ENCODE results near the gene LIPC.

GRCh38 chr15:58487724-58488120 is 55.9 kb downstream of the LIPC start:
- no peak for TF ChIP-seq CHD1 (IDR thresholded peaks at IDR 0.05; ENCODE audit: low read depth, low read length)
- TF ChIP-seq MXI1 (IDR thresholded peaks at IDR 0.05; ENCODE audit: borderline replicate concordance, low read depth, low read length) = no peak
- TF ChIP-seq CTCF (conservative IDR thresholded peaks at IDR 0.05; ENCODE audit: low read depth, low read length) = no peak
- TF ChIP-seq RAD21 (IDR thresholded peaks at IDR 0.05; ENCODE audit: low read length) = no peak
- TF ChIP-seq POLR2A (IDR thresholded peaks at IDR 0.05; ENCODE audit: low read depth, low read length) = no peak
- no peak for TF ChIP-seq CEBPB (IDR thresholded peaks at IDR 0.05; ENCODE audit: low read depth, low read length)
- TF ChIP-seq USF2 (IDR thresholded peaks at IDR 0.05; ENCODE audit: low read depth, low read length) = no peak
- TF ChIP-seq ELK1 (IDR thresholded peaks at IDR 0.05; ENCODE audit: borderline replicate concordance, low read depth, low read length) = no peak
- TF ChIP-seq BHLHE40 (IDR thresholded peaks at IDR 0.05; ENCODE audit: low read depth, low read length) = no peak
- TF ChIP-seq RFX5 (IDR thresholded peaks at IDR 0.05; ENCODE audit: low read depth, low read length) = no peak
- no peak for TF ChIP-seq SMC3 (IDR thresholded peaks at IDR 0.05; ENCODE audit: low read depth, low read length)

Measured in IMR-90 (cell line).